Measurements from ENCODE around the gene CADM2. TPM values are rescaled to one million over a fixed set of nuclear protein-coding genes. Genes with fewer than 3 reads are reported as not detected.
"Not testable (repeated sequence)": the region's sequence is repeated elsewhere in the genome, so short reads cannot be mapped to it uniquely, and the experiment has no call there.

CADM2 gene
- 10 to 100 TPM; 24.1 to 29.8 TPM for total RNA-seq
- polyA plus RNA-seq (2013, experiment 1 of 2), result 8.7 TPM
- 8.2 TPM for polyA plus RNA-seq (2013, experiment 2 of 2)
- long read RNA-seq, experiment 1, partial matches to known transcripts, result 0 of 2 reads
- long read RNA-seq, experiment 1, other reads (novel, unspliced or antisense), result 2 of 2 reads
- long read RNA-seq, experiment 2, partial matches to known transcripts, result 1 of 25 reads
- long read RNA-seq, experiment 2, other reads (novel, unspliced or antisense), result 24 of 25 reads
- long read RNA-seq, experiment 3, partial matches to known transcripts, result 6 of 11 reads
- long read RNA-seq, experiment 3, other reads (novel, unspliced or antisense), result 3 of 11 reads
- long read RNA-seq, experiment 4, partial matches to known transcripts, result 0 of 3 reads
- long read RNA-seq, experiment 4, other reads (novel, unspliced or antisense), result 3 of 3 reads

DNA sequence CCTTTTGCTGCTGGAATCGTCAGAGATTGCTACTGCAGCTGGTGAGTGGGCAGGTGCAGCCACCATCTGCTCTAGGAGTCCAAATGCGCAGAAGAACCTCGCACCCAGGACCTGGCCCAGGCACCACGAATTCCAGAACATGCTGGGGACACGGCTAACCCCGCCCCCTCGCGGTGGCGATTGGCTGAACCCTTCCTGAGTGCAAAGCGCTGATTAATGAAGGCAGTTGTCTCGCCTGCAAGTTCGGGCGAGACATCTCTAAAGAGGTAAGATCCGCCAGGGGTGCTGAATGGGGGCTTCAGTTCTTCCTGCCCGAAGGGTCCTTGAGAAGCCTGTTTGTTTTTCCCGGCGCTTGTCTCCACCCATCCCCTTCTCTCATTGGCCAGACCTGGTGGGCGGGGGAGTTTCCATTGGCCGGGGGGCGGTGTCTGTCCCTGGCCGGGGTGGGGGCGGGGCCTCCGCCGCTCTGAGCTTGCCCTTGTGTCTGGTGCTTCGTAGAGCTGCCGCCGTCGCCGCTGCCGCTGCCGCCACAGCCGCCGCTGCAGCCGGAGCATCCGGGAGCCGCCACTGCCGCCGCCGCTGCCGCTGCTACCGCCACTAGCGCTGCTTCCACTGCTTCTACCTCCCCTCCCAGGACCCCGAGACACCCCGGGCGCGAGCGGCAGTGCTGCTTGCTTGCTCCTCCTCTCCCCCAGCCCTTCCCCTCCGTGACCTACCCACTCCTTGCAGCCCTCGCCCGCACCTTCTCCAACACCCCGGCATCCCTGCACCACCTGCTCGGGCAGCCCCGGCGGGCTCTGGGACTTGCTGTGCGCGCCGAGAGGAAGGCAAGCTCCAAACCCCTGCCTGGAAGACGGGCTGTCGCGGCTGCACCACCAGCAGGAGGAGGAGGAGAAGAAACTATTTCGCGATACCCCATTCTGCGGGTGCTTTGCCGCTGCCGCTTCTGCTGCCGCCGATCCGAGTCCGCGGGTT, at the start of gene CADM2:
CADM2 (plus strand) TSS at position 495 of the 975 bp plus-strand sequence.
- no peaks in the 10 kb centered on the region for H3K27me3 ChIP-seq (ENCODE audit: control insufficient read depth, insufficient read depth, low read length, poor library complexity, severe bottlenecking)
- peak within 1 kb of the TSS; percentile 78 for H3K4me3 Mint-ChIP-seq
- H3K27ac ChIP-seq (ENCODE audit: low read depth, low read length), result peak within 1 kb of the TSS; percentile 75
- H3K36me3 ChIP-seq (ENCODE audit: control insufficient read depth, insufficient read depth, low read length), result no peaks in the 10 kb centered on the region
- H3K4me1 ChIP-seq (ENCODE audit: control insufficient read depth, insufficient read depth, low read length), result peaks cover 10% of the 10 kb centered on the region
- no peaks in the 10 kb centered on the region for H3K36me3 Mint-ChIP-seq (ENCODE audit: low read depth)
- H3K27ac Mint-ChIP-seq, result peak within 1 kb of the TSS; percentile 95
- H3K4me1 Mint-ChIP-seq, result peaks cover 47% of the 10 kb centered on the region
- TF ChIP-seq, protein P1, sequence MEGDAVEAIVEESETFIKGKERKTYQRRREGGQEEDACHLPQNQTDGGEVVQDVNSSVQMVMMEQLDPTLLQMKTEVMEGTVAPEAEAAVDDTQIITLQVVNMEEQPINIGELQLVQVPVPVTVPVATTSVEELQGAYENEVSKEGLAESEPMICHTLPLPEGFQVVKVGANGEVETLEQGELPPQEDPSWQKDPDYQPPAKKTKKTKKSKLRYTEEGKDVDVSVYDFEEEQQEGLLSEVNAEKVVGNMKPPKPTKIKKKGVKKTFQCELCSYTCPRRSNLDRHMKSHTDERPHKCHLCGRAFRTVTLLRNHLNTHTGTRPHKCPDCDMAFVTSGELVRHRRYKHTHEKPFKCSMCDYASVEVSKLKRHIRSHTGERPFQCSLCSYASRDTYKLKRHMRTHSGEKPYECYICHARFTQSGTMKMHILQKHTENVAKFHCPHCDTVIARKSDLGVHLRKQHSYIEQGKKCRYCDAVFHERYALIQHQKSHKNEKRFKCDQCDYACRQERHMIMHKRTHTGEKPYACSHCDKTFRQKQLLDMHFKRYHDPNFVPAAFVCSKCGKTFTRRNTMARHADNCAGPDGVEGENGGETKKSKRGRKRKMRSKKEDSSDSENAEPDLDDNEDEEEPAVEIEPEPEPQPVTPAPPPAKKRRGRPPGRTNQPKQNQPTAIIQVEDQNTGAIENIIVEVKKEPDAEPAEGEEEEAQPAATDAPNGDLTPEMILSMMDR (conservative IDR thresholded peaks at IDR 0.05), result peak; percentile 45
- DNase-seq, result peak; percentile 99
- no peaks in the 10 kb centered on the region for H3K9me3 ChIP-seq (ENCODE audit: control insufficient read depth, low read length)
- WGBS, 2 experiments (ENCODE audit: insufficient coverage in 1 of 2, insufficient read length in 1 of 2), result 0% methylated on average over 17 to 70 of the region's 70 CpGs
- peak within 1 kb of the TSS; percentile 91 for H3K4me3 ChIP-seq (ENCODE audit: low read length)
- H3K9ac ChIP-seq (ENCODE audit: extremely low read depth, low read length, poor library complexity, severe bottlenecking), result peak within 1 kb of the TSS; percentile 44
- H3K27me3 Mint-ChIP-seq (ENCODE audit: insufficient read depth), result peaks cover 17% of the 10 kb centered on the region
- H3K9me3 Mint-ChIP-seq, result no peaks in the 10 kb centered on the region

DNA sequence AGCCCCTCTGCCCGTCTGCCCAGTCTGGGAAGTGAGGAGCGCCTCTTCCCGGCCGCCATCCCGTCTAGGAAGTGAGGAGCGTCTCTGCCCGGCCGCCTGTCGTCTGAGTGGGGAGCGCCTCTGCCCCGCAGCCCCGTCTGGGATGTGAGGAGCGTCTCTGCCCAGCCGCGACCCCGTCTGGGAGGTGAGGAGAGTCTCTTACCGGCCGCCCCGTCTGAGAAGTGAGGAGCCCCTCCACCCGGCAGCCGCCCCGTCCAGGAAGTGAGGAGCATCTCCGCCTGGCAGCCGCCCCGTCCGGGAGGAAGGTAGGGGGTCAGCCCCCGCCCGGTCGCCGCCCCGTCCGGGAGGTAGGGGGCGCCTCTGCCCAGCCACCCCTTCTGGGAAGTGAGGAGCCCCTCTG, 40.2 kb upstream of the CADM2 start:
- H3K4me1 ChIP-seq (ENCODE audit: control insufficient read depth, insufficient read depth, low read length); H3K27ac Mint-ChIP-seq; DNase-seq; H3K4me3 ChIP-seq (ENCODE audit: low read length); H3K4me3 Mint-ChIP-seq; H3K9me3 ChIP-seq (ENCODE audit: control insufficient read depth, low read length); H3K4me1 Mint-ChIP-seq; H3K36me3 ChIP-seq (ENCODE audit: control insufficient read depth, insufficient read depth, low read length); H3K27me3 Mint-ChIP-seq (ENCODE audit: insufficient read depth); H3K36me3 Mint-ChIP-seq (ENCODE audit: low read depth); H3K27me3 ChIP-seq (ENCODE audit: control insufficient read depth, insufficient read depth, low read length, poor library complexity, severe bottlenecking); H3K9ac ChIP-seq (ENCODE audit: extremely low read depth, low read length, poor library complexity, severe bottlenecking); H3K27ac ChIP-seq (ENCODE audit: low read depth, low read length): not testable (repeated sequence)
- WGBS, 2 experiments (ENCODE audit: insufficient coverage in 1 of 2, insufficient read length in 1 of 2), result 91% methylated on average over 25 of the region's 33 CpGs; no CpG with 5 or more reads in 1 of the 2 experiments
- H3K9me3 Mint-ChIP-seq, result peaks cover 26% of the 10 kb centered on the region

DNA sequence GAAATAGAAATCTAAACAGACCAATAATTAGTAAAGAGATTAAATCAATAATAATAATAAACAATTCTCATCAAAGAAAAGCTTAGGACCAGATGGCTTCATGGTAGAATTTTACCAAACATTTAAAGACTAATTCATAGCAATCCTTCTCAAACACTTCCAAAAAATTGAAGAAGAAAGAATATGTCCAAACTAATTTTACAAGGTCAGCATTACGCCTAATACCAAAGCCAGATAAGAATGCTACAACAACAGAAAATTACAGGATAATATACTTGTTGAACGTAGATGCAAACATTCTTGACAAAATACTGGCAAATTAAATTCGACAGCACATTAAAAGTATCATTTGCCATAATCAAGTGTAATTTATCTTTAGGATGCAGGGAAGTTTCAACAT, 36.1 kb upstream of the CADM2 start:
- DNase-seq, result no peak
- Mint-ChIP-seq H3K27ac (no peak overlapping the region), H3K4me1 (peaks cover 3% of the 10 kb centered on the region), H3K4me3 (no peak overlapping the region), H3K9me3 (peaks cover 20% of the 10 kb centered on the region), H3K36me3 (ENCODE audit: low read depth) (peaks cover 5% of the 10 kb centered on the region), H3K27me3 (ENCODE audit: insufficient read depth) (no peaks in the 10 kb centered on the region)
- Histone ChIP-seq H3K27ac (ENCODE audit: low read depth, low read length) (no peak overlapping the region), H3K9ac (ENCODE audit: extremely low read depth, low read length, poor library complexity, severe bottlenecking) (no peak overlapping the region), H3K36me3 (ENCODE audit: control insufficient read depth, insufficient read depth, low read length) (no peaks in the 10 kb centered on the region), H3K4me3 (ENCODE audit: low read length) (no peak overlapping the region), H3K27me3 (ENCODE audit: control insufficient read depth, insufficient read depth, low read length, poor library complexity, severe bottlenecking) (no peaks in the 10 kb centered on the region), H3K4me1 (ENCODE audit: control insufficient read depth, insufficient read depth, low read length) (no peaks in the 10 kb centered on the region), H3K9me3 (ENCODE audit: control insufficient read depth, low read length) (peaks cover 5% of the 10 kb centered on the region)
- 93 to 95% methylated on average over 2 to 3 of the region's 3 CpGs for WGBS, 2 experiments (ENCODE audit: insufficient coverage in 1 of 2, insufficient read length in 1 of 2)
- TF ChIP-seq, protein P1 (conservative IDR thresholded peaks at IDR 0.05), result no peak

Measured in endodermal cell (in vitro differentiated cells).